Left lung (tissue), 10 donors: ENCODE data around the gene PNMA1. TPM values are rescaled to one million over a fixed set of nuclear protein-coding genes. Genes with fewer than 3 reads are reported as not detected.

ENCODE experiments used
- ATAC-seq: fragments of 200-7000 bp; cut with Tn5 transposase; one replicate; pipeline ENCODE4 v1.9.1; 2020; ENCODE audit warnings: moderate library complexity
- DNase-seq, 4 donors: peaks; one replicate each; pipeline ENCODE4 v3.0.0-alpha.2; 2013 to 2020
- H3K27ac ChIP-seq, 2 donors: fragments of 200-600 bp; sonication (generic) in 1 of 2; one replicate each; pipeline versions ENCODE4 v1.5.0 to v1.8.0; 2020 to 2021
- H3K27me3 ChIP-seq, 2 donors: fragments of 200-600 bp; sonication (generic) in 1 of 2; one replicate each; pipeline versions ENCODE4 v1.5.0 to v1.8.0; 2020 to 2021
- H3K36me3 ChIP-seq, 2 donors: fragments of 200-600 bp; sonication (generic) in 1 of 2; one replicate each; pipeline versions ENCODE4 v1.5.0 to v1.8.0; 2020 to 2021
- H3K4me1 ChIP-seq, 2 donors: fragments of 200-600 bp; one replicate each; pipeline ENCODE4 v1.8.0; 2021
- H3K4me3 ChIP-seq, 2 donors: fragments of 200-600 bp; sonication (generic) in 1 of 2; one replicate each; pipeline versions ENCODE4 v1.5.0 to v1.8.0; 2020 to 2021; ENCODE audit warnings: mild to moderate bottlenecking in 1 of 2
- H3K9me3 ChIP-seq, 2 donors: fragments of 200-600 bp; sonication (generic) in 1 of 2; one replicate each; pipeline versions ENCODE4 v1.5.0 to v1.8.0; 2020 to 2021
- intact Hi-C, 2 donors: fragments of 100-400 bp; cut with DNase I; formaldehyde crosslinking; loops; one replicate each; pipeline versions ENCODE4 v1.11.2 to v1.14.2; 2022
- polyA plus RNA-seq, 6 donors: library from polyadenylated mRNA; unstranded; fragments of 120-200 nt; gene quantifications; one replicate each; pipeline ENCODE4 v1.2.1, GENCODE V29; 2013; ENCODE audit not compliant: insufficient read length in 6 of 6
- total RNA-seq, 2 donors: library from RNA; stranded (reverse); fragmentation: NEBNext Ultra II Directional; extraction: Animal tissue kit (Norgen Biotek cat#: 25700); gene quantifications; one replicate each; pipeline ENCODE4 v1.2.1, GENCODE V29; 2021
- TF ChIP-seq, protein P1 (sequence below), 2 donors: fragments of 200-600 bp; sonication (generic) in 1 of 2; IDR thresholded peaks; one replicate each; pipeline versions ENCODE4 v1.5.0 to v1.8.0; 2021; ENCODE audit warnings: antibody characterized with exemption in 2 of 2
- donor health status: DM: no; HTN: yes; CAD: no.
- donor health status: DM: no; HTN: no; CAD: no.

PNMA1 gene
- total and polyA plus RNA-seq, 8 donors: 30.8 to 56.3 (median 46.2) TPM

DNA sequence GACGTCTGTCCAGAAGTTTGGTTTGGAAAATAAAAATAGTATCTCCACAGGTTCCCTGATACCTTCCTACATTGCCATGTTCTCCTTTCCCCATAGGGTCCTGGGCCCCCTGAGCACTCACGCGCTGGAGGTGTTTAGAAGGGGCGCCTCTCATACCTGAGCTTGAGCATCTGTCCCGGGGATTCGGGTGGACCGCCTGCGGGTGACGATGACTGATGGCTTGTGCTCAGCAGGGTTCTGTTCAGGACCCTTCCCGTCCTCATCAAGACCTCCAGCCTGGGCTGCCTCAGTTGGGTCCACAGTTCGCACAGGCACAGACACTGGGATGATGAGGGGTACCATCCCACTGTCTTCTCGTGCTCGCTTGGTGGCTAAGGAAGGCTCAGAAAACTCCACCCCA, 22.7 kb upstream of the PNMA1 start:
- intact Hi-C loops: no loop called here
- TF ChIP-seq, protein P1, sequence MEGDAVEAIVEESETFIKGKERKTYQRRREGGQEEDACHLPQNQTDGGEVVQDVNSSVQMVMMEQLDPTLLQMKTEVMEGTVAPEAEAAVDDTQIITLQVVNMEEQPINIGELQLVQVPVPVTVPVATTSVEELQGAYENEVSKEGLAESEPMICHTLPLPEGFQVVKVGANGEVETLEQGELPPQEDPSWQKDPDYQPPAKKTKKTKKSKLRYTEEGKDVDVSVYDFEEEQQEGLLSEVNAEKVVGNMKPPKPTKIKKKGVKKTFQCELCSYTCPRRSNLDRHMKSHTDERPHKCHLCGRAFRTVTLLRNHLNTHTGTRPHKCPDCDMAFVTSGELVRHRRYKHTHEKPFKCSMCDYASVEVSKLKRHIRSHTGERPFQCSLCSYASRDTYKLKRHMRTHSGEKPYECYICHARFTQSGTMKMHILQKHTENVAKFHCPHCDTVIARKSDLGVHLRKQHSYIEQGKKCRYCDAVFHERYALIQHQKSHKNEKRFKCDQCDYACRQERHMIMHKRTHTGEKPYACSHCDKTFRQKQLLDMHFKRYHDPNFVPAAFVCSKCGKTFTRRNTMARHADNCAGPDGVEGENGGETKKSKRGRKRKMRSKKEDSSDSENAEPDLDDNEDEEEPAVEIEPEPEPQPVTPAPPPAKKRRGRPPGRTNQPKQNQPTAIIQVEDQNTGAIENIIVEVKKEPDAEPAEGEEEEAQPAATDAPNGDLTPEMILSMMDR (IDR thresholded peaks at IDR 0.05): no peak
- Histone ChIP-seq H3K27ac (peak overlapping the region in 1 of 2 donors; percentile 23), H3K27me3 (no peaks in the 10 kb centered on the region), H3K4me3 (no peak overlapping the region), H3K36me3 (peaks cover 0 to 72% of the 10 kb centered on the region in 2 donors), H3K4me1 (peaks cover 27 to 32% of the 10 kb centered on the region in 2 donors), H3K9me3 (no peaks in the 10 kb centered on the region)
- ATAC-seq (no peak), DNase-seq (no peak)

DNA sequence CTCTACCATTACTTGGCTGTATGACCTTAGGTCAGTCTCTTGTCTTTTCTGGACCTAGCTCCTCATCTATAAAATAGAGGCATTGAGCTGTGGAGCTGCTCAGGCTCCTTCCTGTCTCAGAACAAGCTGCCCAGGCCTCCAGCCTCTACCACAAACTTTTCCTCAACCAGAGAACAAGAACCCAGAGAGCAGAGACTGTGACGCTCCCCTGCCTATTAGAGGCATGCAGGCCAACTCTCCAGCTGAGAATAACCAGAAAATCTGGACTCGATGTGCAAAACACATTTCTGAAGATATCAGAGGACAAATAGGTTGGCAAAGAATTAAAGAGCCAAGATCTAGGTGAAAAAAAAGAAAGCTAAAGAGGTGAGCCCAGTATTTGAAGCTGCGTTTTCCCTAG, 17.8 kb upstream of the PNMA1 start:
- TF ChIP-seq, protein P1 (IDR thresholded peaks at IDR 0.05): no peak
- no peak overlapping the region for H3K27ac ChIP-seq
- H3K9me3 ChIP-seq: no peaks in the 10 kb centered on the region
- H3K27me3 ChIP-seq: no peaks in the 10 kb centered on the region
- H3K4me1 ChIP-seq: peaks cover 0 to 24% of the 10 kb centered on the region in 2 donors
- peaks cover 0 to 84% of the 10 kb centered on the region in 2 donors for H3K36me3 ChIP-seq
- intact Hi-C loops: no loop called here
- DNase-seq: no peak
- ATAC-seq: no peak
- no peak overlapping the region for H3K4me3 ChIP-seq

DNA sequence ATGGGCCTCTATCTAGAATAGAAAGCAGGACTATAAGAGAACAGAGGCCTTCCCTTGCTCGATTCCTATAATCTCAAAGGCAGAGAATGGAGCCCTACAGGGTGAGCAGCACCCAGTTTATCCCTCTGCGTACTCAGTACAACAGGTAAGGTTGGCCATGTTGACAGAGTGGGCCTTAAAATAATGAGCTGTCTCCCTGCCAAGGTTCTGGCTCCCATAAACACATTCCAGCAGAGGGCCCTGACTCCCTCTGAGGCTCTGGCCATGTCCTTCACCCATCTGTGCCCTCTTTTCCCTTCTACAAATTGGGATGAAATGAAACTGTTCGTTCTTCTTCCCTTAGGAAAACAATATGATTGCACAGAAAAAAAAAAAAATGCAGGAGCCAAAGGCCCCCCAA, 16.9 kb upstream of the PNMA1 start:
- Histone ChIP-seq H3K36me3 (peaks cover 0 to 84% of the 10 kb centered on the region in 2 donors), H3K27me3 (no peaks in the 10 kb centered on the region), H3K27ac (peak overlapping the region in 1 of 2 donors; percentile 13), H3K4me1 (peaks cover 0 to 33% of the 10 kb centered on the region in 2 donors), H3K9me3 (no peaks in the 10 kb centered on the region), H3K4me3 (no peak overlapping the region)
- ATAC-seq: peak; percentile 13
- TF ChIP-seq, protein P1 (IDR thresholded peaks at IDR 0.05): no peak
- intact Hi-C loops: no loop called here
- DNase-seq: peak in 1 of 4 donors; percentile 15

DNA sequence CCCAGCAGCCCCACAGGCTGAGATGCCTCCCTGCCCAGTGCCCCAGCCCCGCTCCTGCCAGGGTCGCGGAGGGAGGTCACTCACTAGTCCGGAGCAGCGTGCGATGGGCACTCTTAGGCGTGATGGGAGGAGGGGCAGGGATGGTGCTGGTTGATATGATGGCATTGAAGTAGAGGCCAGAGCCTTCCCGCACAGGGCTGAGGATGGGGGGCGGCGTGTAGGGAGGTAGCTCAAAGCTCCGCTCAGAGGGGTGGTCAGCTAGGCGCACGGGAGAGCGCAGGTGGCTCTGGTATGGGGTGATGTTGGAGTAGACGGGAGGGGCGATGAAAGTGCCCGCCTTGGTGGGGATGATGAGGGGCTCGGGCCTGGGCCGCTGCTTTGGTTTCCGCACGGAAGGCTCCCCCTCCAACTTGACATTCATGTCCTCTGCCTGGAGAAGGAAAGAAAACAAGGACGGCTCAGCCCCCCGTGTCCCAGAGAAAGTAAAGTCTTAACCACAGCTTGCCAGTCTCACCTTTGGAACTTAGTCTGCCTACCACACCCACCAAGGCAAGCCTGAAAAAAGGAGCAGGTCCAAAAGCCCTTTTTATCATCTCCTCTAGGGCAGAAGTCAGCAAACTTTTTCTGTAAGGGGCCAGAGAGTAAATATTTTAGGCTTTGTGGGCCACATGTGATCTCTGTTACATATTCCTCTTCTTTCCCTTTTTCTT, 15.5 kb upstream of the PNMA1 start:
- TF ChIP-seq, protein P1 (IDR thresholded peaks at IDR 0.05): no peak
- DNase-seq (no peak), ATAC-seq (no peak)
- H3K27me3 ChIP-seq: no peaks in the 10 kb centered on the region
- intact Hi-C loops: loop anchor here in 1 of 2 donors (5.0 kb wide), 1 partner anchor 98 kb away; no protein-coding TSS in a partner anchor
- H3K36me3 ChIP-seq: peaks cover 0 to 87% of the 10 kb centered on the region in 2 donors
- no peaks in the 10 kb centered on the region for H3K9me3 ChIP-seq
- peak overlapping the region; percentile 33 to 76 for H3K27ac ChIP-seq
- H3K4me3 ChIP-seq: no peak overlapping the region
- H3K4me1 ChIP-seq: peaks cover 12 to 47% of the 10 kb centered on the region in 2 donors

DNA sequence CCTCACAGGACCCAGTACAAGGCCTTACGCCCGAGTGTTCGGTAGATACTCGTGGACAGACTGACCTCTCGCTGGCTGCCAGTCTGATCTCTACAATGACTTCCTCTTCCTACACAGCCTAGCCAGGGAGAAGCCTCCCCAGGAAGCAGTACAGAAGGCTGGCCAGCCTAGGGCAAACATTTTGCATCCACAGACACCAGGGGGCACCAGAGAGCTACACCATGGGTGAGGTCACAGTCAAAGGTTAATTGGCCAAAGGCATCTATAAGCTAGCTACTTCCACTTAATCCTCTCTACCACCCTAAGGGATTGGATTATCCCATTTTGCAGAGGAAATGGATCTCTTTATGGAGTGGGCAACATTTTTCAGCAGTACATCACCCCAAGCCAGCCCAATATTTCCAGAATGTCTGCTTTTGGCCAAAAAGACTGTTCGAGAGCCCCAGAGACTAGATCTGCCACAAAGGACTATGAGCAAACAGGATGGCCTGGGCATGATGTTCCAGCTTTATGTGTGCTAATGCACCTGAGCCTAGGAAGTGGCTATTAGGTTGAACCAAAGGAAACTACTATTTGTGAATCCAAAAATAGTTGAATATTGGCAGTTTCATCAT, 14.6 kb upstream of the PNMA1 start:
- intact Hi-C loops: loop anchor here in 1 of 2 donors (5.0 kb wide), 1 partner anchor 98 kb away; no protein-coding TSS in a partner anchor
- Histone ChIP-seq H3K36me3 (peaks cover 0 to 82% of the 10 kb centered on the region in 2 donors), H3K27me3 (no peaks in the 10 kb centered on the region), H3K4me1 (peaks cover 20 to 55% of the 10 kb centered on the region in 2 donors), H3K27ac (peak overlapping the region; percentile 33 to 76), H3K9me3 (no peaks in the 10 kb centered on the region), H3K4me3 (no peak overlapping the region)
- TF ChIP-seq, protein P1 (IDR thresholded peaks at IDR 0.05): peak; percentile 87 to 96
- ATAC-seq (peak; percentile 90), DNase-seq (peak; percentile 70 to 89 (median 86))
